HEK293T (cell line): ENCODE data around the gene LURAP1L.

Experiments used
- ARNT ChIP-seq: fragments of 450-650 bp; IDR thresholded peaks from 2 replicates; pipeline ENCODE4 v1.6.1; 2017; ENCODE audit warnings: mild to moderate bottlenecking
- BHLHE40 ChIP-seq: fragments of 450-650 bp; IDR thresholded peaks from 2 replicates; pipeline ENCODE4 v1.6.1; 2016; ENCODE audit warnings: mild to moderate bottlenecking, moderate library complexity, borderline replicate concordance
- ELF4 ChIP-seq: fragments of 450-650 bp; IDR thresholded peaks from 2 replicates; pipeline ENCODE4 v1.6.1; 2017; ENCODE audit warnings: antibody characterized with exemption
- FOXA1 ChIP-seq: fragments of 450-650 bp; IDR thresholded peaks from 2 replicates; pipeline ENCODE4 v1.6.1; 2016; ENCODE audit warnings: mild to moderate bottlenecking
- FOXM1 ChIP-seq: fragments of 450-650 bp; IDR thresholded peaks from 2 replicates; pipeline ENCODE4 v1.6.1; 2017; ENCODE audit warnings: mild to moderate bottlenecking, borderline replicate concordance
- L3MBTL2 ChIP-seq: fragments of 450-650 bp; conservative IDR thresholded peaks from 2 replicates; pipeline ENCODE4 v1.6.1; 2016; ENCODE audit warnings: mild to moderate bottlenecking
- SP1 ChIP-seq: fragments of 450-650 bp; IDR thresholded peaks from 2 replicates; pipeline ENCODE4 v1.6.1; 2017
- ZNF384 ChIP-seq: fragments of 450-650 bp; IDR thresholded peaks from 2 replicates; pipeline ENCODE4 v1.6.1; 2016
- TF ChIP-seq, protein P1 (sequence below): fragments of 450-650 bp; IDR thresholded peaks from 2 replicates; pipeline ENCODE4 v1.6.1; 2016

DNA sequence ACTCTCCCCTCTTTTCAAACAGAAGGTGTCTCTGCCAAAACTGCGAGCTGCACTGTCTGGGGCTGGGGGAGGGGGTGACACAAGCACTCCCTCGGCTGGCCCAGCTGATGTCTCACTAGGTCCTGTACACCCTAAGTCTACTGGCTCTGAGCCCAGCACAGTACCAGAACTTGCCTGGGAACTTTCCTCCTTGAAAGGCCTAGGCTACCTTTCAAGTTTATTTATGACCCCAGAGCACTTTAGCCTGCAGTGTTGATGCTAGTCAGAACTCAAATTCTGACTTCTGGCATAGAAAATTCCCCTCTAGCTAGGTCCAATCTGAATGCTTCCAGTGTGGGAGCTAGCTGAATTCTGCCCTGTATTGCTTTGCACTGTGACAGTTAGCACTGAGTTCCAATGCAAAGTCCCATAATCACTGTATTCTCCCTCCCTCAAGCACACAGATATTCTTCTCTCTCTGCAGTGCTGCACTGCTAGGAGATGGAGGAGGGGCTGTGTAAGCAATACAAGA is 10.5 kb downstream of the LURAP1L start:
- TF ChIP-seq L3MBTL2 = no peak
- no peak for TF ChIP-seq ARNT
- TF ChIP-seq BHLHE40 = no peak
- no peak for TF ChIP-seq ELF4
- no peak for TF ChIP-seq SP1
- TF ChIP-seq FOXA1 = no peak
- TF ChIP-seq FOXM1 = no peak
- TF ChIP-seq, protein P1, sequence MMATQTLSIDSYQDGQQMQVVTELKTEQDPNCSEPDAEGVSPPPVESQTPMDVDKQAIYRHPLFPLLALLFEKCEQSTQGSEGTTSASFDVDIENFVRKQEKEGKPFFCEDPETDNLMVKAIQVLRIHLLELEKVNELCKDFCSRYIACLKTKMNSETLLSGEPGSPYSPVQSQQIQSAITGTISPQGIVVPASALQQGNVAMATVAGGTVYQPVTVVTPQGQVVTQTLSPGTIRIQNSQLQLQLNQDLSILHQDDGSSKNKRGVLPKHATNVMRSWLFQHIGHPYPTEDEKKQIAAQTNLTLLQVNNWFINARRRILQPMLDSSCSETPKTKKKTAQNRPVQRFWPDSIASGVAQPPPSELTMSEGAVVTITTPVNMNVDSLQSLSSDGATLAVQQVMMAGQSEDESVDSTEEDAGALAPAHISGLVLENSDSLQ = no peak
- no peak for TF ChIP-seq ZNF384
